CD4-positive, alpha-beta T cell (primary cell): ENCODE results near the gene CLDN19. TPM values are rescaled to one million over a fixed set of nuclear protein-coding genes. Genes with fewer than 3 reads are reported as not detected.

Source experiments
- ATAC-seq: fragments of 200-7000 bp; cut with Tn5 transposase; one replicate; pipeline ENCODE4 v1.10.0; 2022; ENCODE audit warnings: mild to moderate bottlenecking; ENCODE audit not compliant: poor library complexity
- CTCF ChIA-PET: fragments of 350-600 bp; sonication (Branson Sonifier 250); formaldehyde crosslinking; loops from one replicate; lab custom pipeline; 2021; ENCODE audit warnings: antibody characterized with exemption, inconsistent platforms; lab: Charles Lee
- POLR2A ChIA-PET: fragments of 350-600 bp; sonication (Branson Sonifier 250); formaldehyde crosslinking; loops from one replicate; lab custom pipeline; 2021; ENCODE audit warnings: antibody characterized with exemption, inconsistent platforms; lab: Charles Lee
- DNase-seq, 14 experiments: peaks; one replicate each; pipeline ENCODE4 v3.0.0-alpha.2; 2013 to 2020; ENCODE audit warnings: mixed read lengths in 2 of 14
- H3K27ac ChIP-seq, 2 donors: one replicate each; pipeline versions ENCODE4 v1.5.1 to v1.7.0; 2013; ENCODE audit warnings: low read length in 2 of 2, low read depth in 1 of 2, mild to moderate bottlenecking in 1 of 2
- H3K27me3 ChIP-seq, 2 experiments: 1 replicate in 1 of 2; 2 replicates in 1 of 2; pipeline versions ENCODE4 v1.6.1 to v1.7.0; 2013; ENCODE audit warnings: low read length in 2 of 2, control low read depth in 1 of 2, mild to moderate bottlenecking in 1 of 2, moderate library complexity in 1 of 2; ENCODE audit not compliant: insufficient read depth in 2 of 2, control insufficient read depth in 1 of 2
- H3K36me3 ChIP-seq: one replicate; pipeline ENCODE4 v1.6.1; 2013; ENCODE audit warnings: low read length, control low read depth; ENCODE audit not compliant: insufficient read depth
- H3K4me1 ChIP-seq: one replicate; pipeline ENCODE4 v1.6.1; 2013; ENCODE audit warnings: low read length, control low read depth; ENCODE audit not compliant: insufficient read depth
- H3K4me3 ChIP-seq: one replicate; pipeline ENCODE4 v1.5.1; 2013; ENCODE audit warnings: mild to moderate bottlenecking, low read length, moderate library complexity
- H3K9me3 ChIP-seq, 2 experiments: 1 replicate in 1 of 2; 2 replicates in 1 of 2; pipeline versions ENCODE4 v1.6.1 to v1.7.0; 2013; ENCODE audit warnings: low read length in 2 of 2, mild to moderate bottlenecking in 2 of 2, control low read depth in 1 of 2, moderate library complexity in 1 of 2; ENCODE audit not compliant: control insufficient read depth in 1 of 2, insufficient read depth in 1 of 2
- H3K27ac Mint-ChIP-seq: one replicate; pipeline ENCODE4 v1.8.0; 2020; ENCODE audit warnings: mixed read lengths
- H3K27me3 Mint-ChIP-seq: one replicate; pipeline ENCODE4 v1.8.0; 2021; ENCODE audit warnings: mixed read lengths
- H3K36me3 Mint-ChIP-seq: one replicate; pipeline ENCODE4 v1.8.0; 2021; ENCODE audit warnings: low read depth, mixed read lengths
- H3K4me1 Mint-ChIP-seq: one replicate; pipeline ENCODE4 v1.8.0; 2021; ENCODE audit warnings: low read depth, mixed read lengths
- H3K4me3 Mint-ChIP-seq: one replicate; pipeline ENCODE4 v1.8.0; 2020; ENCODE audit warnings: mild to moderate bottlenecking, mixed read lengths
- H3K9me3 Mint-ChIP-seq: one replicate; pipeline ENCODE4 v1.8.0; 2020; ENCODE audit warnings: mixed read lengths
- intact Hi-C, 2 experiments: fragments of 100-400 bp; cut with DNase I in 1 of 2; cut with micrococcal nuclease in 1 of 2; formaldehyde crosslinking; loops; one replicate each; pipeline versions ENCODE4 v1.15.1 to v1.9.0; 2023 to 2025; cut with DNase I, micrococcal nuclease
- total RNA-seq, 174 experiments: library from RNA in 2 of 174; stranded (reverse) in 2 of 174; gene quantifications; one replicate each; pipeline ENCODE4 v1.2.3 and lab custom pipeline; 2021 to 2026
- TF ChIP-seq, protein P1 (sequence below): fragments of 200-600 bp; IDR thresholded peaks from one replicate; pipeline ENCODE4 v1.8.0; 2022; ENCODE audit warnings: antibody characterized with exemption, mild to moderate bottlenecking

CLDN19 gene
- total RNA-seq, 2 experiments from 2014 or later, result not detected

DNA sequence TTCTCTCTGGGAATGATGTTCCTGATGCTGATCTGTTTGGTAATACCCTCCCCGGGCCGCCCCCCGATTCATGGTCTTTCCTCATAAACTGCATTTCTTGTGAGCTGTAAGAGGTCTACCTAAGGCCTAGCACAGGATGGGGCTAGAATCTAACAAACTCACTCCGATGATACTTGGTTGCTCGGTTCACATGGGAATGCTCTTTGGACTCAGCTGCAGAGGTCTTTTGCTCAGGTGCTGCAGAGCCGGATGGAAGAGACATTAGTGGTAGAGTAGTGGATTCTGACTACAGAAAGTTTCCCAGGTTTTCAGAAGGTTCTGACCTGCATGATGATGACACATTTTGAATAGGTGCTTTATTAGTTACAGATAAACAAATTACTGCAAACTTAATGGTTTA lies 36.5 kb upstream of the CLDN19 start:
- no peak overlapping the region for H3K4me3 ChIP-seq
- no peak overlapping the region for H3K27ac ChIP-seq
- no peaks in the 10 kb centered on the region for H3K9me3 Mint-ChIP-seq
- H3K4me1 ChIP-seq, result peaks cover 3% of the 10 kb centered on the region
- CTCF ChIA-PET, result interaction anchor here (3.9 kb wide), 1 partner anchor 297 kb away, joined by 19 read pairs; no protein-coding TSS in a partner anchor
- peaks cover 78% of the 10 kb centered on the region for H3K36me3 ChIP-seq
- intact Hi-C loops, result loop anchor here (2.0 to 5.0 kb wide), 2 partner anchors 136 to 296 kb away; no protein-coding TSS in a partner anchor
- H3K9me3 ChIP-seq, result no peaks in the 10 kb centered on the region
- TF ChIP-seq, protein P1, sequence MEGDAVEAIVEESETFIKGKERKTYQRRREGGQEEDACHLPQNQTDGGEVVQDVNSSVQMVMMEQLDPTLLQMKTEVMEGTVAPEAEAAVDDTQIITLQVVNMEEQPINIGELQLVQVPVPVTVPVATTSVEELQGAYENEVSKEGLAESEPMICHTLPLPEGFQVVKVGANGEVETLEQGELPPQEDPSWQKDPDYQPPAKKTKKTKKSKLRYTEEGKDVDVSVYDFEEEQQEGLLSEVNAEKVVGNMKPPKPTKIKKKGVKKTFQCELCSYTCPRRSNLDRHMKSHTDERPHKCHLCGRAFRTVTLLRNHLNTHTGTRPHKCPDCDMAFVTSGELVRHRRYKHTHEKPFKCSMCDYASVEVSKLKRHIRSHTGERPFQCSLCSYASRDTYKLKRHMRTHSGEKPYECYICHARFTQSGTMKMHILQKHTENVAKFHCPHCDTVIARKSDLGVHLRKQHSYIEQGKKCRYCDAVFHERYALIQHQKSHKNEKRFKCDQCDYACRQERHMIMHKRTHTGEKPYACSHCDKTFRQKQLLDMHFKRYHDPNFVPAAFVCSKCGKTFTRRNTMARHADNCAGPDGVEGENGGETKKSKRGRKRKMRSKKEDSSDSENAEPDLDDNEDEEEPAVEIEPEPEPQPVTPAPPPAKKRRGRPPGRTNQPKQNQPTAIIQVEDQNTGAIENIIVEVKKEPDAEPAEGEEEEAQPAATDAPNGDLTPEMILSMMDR, result no peak
- H3K4me1 Mint-ChIP-seq, result peaks cover 14% of the 10 kb centered on the region
- ATAC-seq (no peak), DNase-seq (no peak)
- H3K27me3 ChIP-seq, result no peaks in the 10 kb centered on the region
- peaks cover 91% of the 10 kb centered on the region for H3K36me3 Mint-ChIP-seq
- no peak overlapping the region for H3K4me3 Mint-ChIP-seq
- no peaks in the 10 kb centered on the region for H3K27me3 Mint-ChIP-seq
- POLR2A ChIA-PET, result interaction anchor here (1.4 kb wide), 1 partner anchor 10 kb away, joined by 4 read pairs; the partner anchor contains the start of genes C1orf50 and P3H1
- H3K27ac Mint-ChIP-seq, result no peak overlapping the region

DNA sequence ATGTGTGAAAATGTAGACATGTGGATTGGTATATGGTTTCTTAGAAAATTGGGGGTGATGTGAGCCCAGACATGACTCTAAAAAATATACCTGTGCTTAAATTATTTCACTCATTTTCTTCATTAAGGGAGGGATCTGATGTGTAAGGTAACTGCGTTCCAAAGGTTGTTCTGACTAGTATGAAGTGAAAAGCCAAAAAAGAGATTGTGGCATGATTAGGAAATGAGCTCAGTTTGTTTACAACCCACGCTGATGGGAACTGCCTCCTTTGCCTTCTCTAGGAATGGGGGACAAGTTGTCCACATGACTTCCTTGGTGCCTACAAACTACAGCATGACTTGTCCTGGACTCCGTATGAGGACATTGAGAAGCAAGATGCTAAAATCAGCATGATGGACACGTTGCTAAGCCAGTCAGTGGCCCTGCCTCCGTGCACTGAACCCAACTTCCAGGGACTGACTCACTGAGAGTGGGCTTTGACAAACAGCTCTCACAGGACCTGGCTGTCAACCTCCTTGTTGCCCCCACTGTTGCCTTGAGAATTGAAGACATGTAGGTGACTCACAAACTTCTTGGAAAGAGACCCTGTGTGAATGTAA lies 35.0 kb upstream of the CLDN19 start:
- Mint-ChIP-seq H3K27ac (no peak overlapping the region), H3K9me3 (no peaks in the 10 kb centered on the region), H3K4me3 (no peak overlapping the region), H3K36me3 (peaks cover 77% of the 10 kb centered on the region), H3K27me3 (no peaks in the 10 kb centered on the region), H3K4me1 (peaks cover 23% of the 10 kb centered on the region)
- ChIA-PET POLR2A (no interaction called here), CTCF (no interaction called here)
- no peak for DNase-seq
- TF ChIP-seq, protein P1, result no peak
- H3K4me1 ChIP-seq, result peaks cover 9% of the 10 kb centered on the region
- no peaks in the 10 kb centered on the region for H3K9me3 ChIP-seq
- H3K36me3 ChIP-seq, result peaks cover 71% of the 10 kb centered on the region
- intact Hi-C loops, result loop anchor here in 1 of 2 experiments (5.0 kb wide), 1 partner anchor 137 kb away; no protein-coding TSS in a partner anchor
- no peaks in the 10 kb centered on the region for H3K27me3 ChIP-seq
- no peak for ATAC-seq
- H3K4me3 ChIP-seq, result no peak overlapping the region
- H3K27ac ChIP-seq, result no peak overlapping the region

DNA sequence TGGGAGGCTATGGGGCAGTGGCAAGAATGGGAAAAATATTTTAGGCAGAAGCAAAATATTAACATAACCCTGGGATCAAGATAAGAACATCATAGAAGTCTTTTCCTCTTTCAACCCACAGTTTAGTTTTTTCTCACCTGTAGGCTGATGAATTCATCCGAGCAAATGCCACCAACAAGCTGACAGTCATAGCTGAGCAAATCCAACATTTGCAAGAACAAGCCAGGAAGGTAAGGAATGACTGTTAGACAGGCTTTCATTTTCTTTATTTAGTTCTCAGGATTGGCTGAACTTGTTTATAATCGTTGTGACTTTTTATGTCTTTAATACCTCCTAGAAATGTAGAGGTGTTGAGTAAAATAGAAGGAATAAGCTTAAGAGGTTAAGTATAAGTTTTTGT lies 33.4 kb upstream of the CLDN19 start:
- peaks cover 22% of the 10 kb centered on the region for H3K4me1 ChIP-seq
- ChIA-PET CTCF (interaction anchor here (1.1 kb wide), 1 partner anchor 300 kb away, joined by 5 read pairs; no protein-coding TSS in a partner anchor), POLR2A (no interaction called here)
- Mint-ChIP-seq H3K9me3 (no peaks in the 10 kb centered on the region), H3K27me3 (no peaks in the 10 kb centered on the region), H3K27ac (no peak overlapping the region), H3K36me3 (peaks cover 66% of the 10 kb centered on the region), H3K4me1 (peaks cover 34% of the 10 kb centered on the region), H3K4me3 (no peak overlapping the region)
- intact Hi-C loops, result no loop called here
- H3K27ac ChIP-seq, result no peak overlapping the region
- H3K4me3 ChIP-seq, result no peak overlapping the region
- no peaks in the 10 kb centered on the region for H3K27me3 ChIP-seq
- TF ChIP-seq, protein P1, result no peak
- H3K36me3 ChIP-seq, result peaks cover 67% of the 10 kb centered on the region
- H3K9me3 ChIP-seq, result no peaks in the 10 kb centered on the region
- ATAC-seq, result no peak
- no peak for DNase-seq
